GM13976 (cell line): ENCODE data around the gene BTAF1.
"Not testable (repeated sequence)": the region's sequence is repeated elsewhere in the genome, so short reads cannot be mapped to it uniquely, and the experiment has no call there.

Source experiments
- DNase-seq: peaks from one replicate; pipeline ENCODE4 v3.0.0; 2012; ENCODE audit warnings: low spot score
- CTCF ChIP-seq: IDR thresholded peaks from 2 replicates; pipeline ENCODE4 v1.5.1; 2012; ENCODE audit warnings: borderline replicate concordance, mild to moderate bottlenecking; ENCODE audit not compliant: insufficient read depth; ENCODE audit errors: extremely low read depth, missing control alignments, control extremely low read depth
- in situ Hi-C: fragments of 300-500 bp; cut with MboI; formaldehyde crosslinking; loops from one replicate; pipeline ENCODE4 v1.12.0; 2022; ENCODE audit warnings: low sequenced_read_pairs, mixed read lengths, inconsistent platforms; ENCODE audit not compliant: unreplicated experiment

BTAF1 gene

GRCh38 chr10:92010047-92010735 is 86.6 kb downstream of the BTAF1 start:
- in situ Hi-C loops: no loop called here
- TF ChIP-seq CTCF: no peak
- DNase-seq: no peak

GRCh38 chr10:92011560-92012214 is 88.1 kb downstream of the BTAF1 start:
- in situ Hi-C loops: no loop called here
- no peak for DNase-seq
- TF ChIP-seq CTCF: no peak

GRCh38 chr10:92014620-92015019 is 91.0 kb downstream of the BTAF1 start:
- no peak for DNase-seq
- TF ChIP-seq CTCF: no peak
- in situ Hi-C loops: no loop called here

GRCh38 chr10:92024700-92025099 is 101.1 kb downstream of the BTAF1 start:
- no peak for TF ChIP-seq CTCF
- in situ Hi-C loops: no loop called here
- DNase-seq: no peak

- in situ Hi-C loops, DNase-seq: not testable (repeated sequence)
These were observed 101.8 kb downstream of the BTAF1 start for GRCh38 chr10:92025340-92025739.

GRCh38 chr10:92027141-92027540 is 103.6 kb downstream of the BTAF1 start:
- DNase-seq: no peak
- in situ Hi-C loops: no loop called here

More at GRCh38 chr10:92027141-92027540, 103.6 kb downstream of the BTAF1 start:
- TF ChIP-seq CTCF: no peak
